Activated T-cell treated with anti-CD3 and anti-CD28 coated beads, Interleukin-2, amount 50 U/mL, for 24 hours (primary cell): ENCODE results near the gene SLC12A1.

Experiments used
- DNase-seq: peaks from one replicate; pipeline ENCODE4 v3.0.0-alpha.2; 2020
- H3K27ac Mint-ChIP-seq: 2 replicates; pipeline ENCODE4 v1.8.0; 2020; ENCODE audit warnings: mild to moderate bottlenecking, mixed read lengths
- H3K27me3 Mint-ChIP-seq: 2 replicates; pipeline ENCODE4 v1.8.0; 2020; ENCODE audit warnings: mixed read lengths
- H3K36me3 Mint-ChIP-seq: 2 replicates; pipeline ENCODE4 v1.8.0; 2020; ENCODE audit warnings: low read depth, mixed read lengths
- H3K4me1 Mint-ChIP-seq: 2 replicates; pipeline ENCODE4 v1.8.0; 2020; ENCODE audit warnings: low read depth, mixed read lengths
- H3K4me3 Mint-ChIP-seq: 2 replicates; pipeline ENCODE4 v1.8.0; 2020; ENCODE audit warnings: mild to moderate bottlenecking, moderate library complexity, mixed read lengths
- H3K9me3 Mint-ChIP-seq: 2 replicates; pipeline ENCODE4 v1.8.0; 2020; ENCODE audit warnings: mixed read lengths

The SLC12A1 gene

GRCh38 chr15:48202068-48202467 is 4.0 kb upstream of the SLC12A1 start:
- no peak overlapping the region for H3K4me3 Mint-ChIP-seq
- no peaks in the 10 kb centered on the region for H3K36me3 Mint-ChIP-seq
- H3K4me1 Mint-ChIP-seq: no peaks in the 10 kb centered on the region
- no peak overlapping the region for H3K27ac Mint-ChIP-seq
- peaks cover 37% of the 10 kb centered on the region for H3K27me3 Mint-ChIP-seq
- DNase-seq: no peak
- no peaks in the 10 kb centered on the region for H3K9me3 Mint-ChIP-seq

- Mint-ChIP-seq H3K4me1 (no peaks in the 10 kb centered on the region), H3K27ac (no peak overlapping the region), H3K9me3 (no peaks in the 10 kb centered on the region), H3K36me3 (no peaks in the 10 kb centered on the region), H3K4me3 (no peak overlapping the region), H3K27me3 (peaks cover 8% of the 10 kb centered on the region)
- no peak for DNase-seq
These were observed 15.2 kb downstream of the SLC12A1 start for GRCh38 chr15:48221261-48221660.

GRCh38 chr15:48221885-48222284 is 15.8 kb downstream of the SLC12A1 start:
- no peak overlapping the region for H3K27ac Mint-ChIP-seq
- no peak for DNase-seq
- H3K9me3 Mint-ChIP-seq: no peaks in the 10 kb centered on the region
- peaks cover 8% of the 10 kb centered on the region for H3K27me3 Mint-ChIP-seq
- H3K4me1 Mint-ChIP-seq: no peaks in the 10 kb centered on the region
- no peaks in the 10 kb centered on the region for H3K36me3 Mint-ChIP-seq
- H3K4me3 Mint-ChIP-seq: no peak overlapping the region

- Mint-ChIP-seq H3K27me3 (peaks cover 8% of the 10 kb centered on the region), H3K36me3 (no peaks in the 10 kb centered on the region), H3K4me3 (no peak overlapping the region), H3K27ac (no peak overlapping the region), H3K4me1 (no peaks in the 10 kb centered on the region), H3K9me3 (no peaks in the 10 kb centered on the region)
- no peak for DNase-seq
These were observed 16.5 kb downstream of the SLC12A1 start for GRCh38 chr15:48222627-48223026.

GRCh38 chr15:48225771-48226170 is 19.7 kb downstream of the SLC12A1 start:
- Mint-ChIP-seq H3K4me1 (no peaks in the 10 kb centered on the region), H3K27ac (no peak overlapping the region), H3K36me3 (no peaks in the 10 kb centered on the region), H3K27me3 (peaks cover 11% of the 10 kb centered on the region), H3K9me3 (no peaks in the 10 kb centered on the region), H3K4me3 (no peak overlapping the region)
- no peak for DNase-seq

- Mint-ChIP-seq H3K27ac (no peak overlapping the region), H3K36me3 (no peaks in the 10 kb centered on the region), H3K4me3 (no peak overlapping the region), H3K4me1 (no peaks in the 10 kb centered on the region), H3K9me3 (no peaks in the 10 kb centered on the region), H3K27me3 (peaks cover 5% of the 10 kb centered on the region)
- no peak for DNase-seq
These were observed 24.4 kb downstream of the SLC12A1 start for GRCh38 chr15:48230498-48230897.

GRCh38 chr15:48233246-48233645 is 27.1 kb downstream of the SLC12A1 start:
- peaks cover 2% of the 10 kb centered on the region for H3K27me3 Mint-ChIP-seq
- no peaks in the 10 kb centered on the region for H3K9me3 Mint-ChIP-seq
- no peak overlapping the region for H3K4me3 Mint-ChIP-seq
- no peaks in the 10 kb centered on the region for H3K4me1 Mint-ChIP-seq
- no peak for DNase-seq
- H3K36me3 Mint-ChIP-seq: no peaks in the 10 kb centered on the region
- H3K27ac Mint-ChIP-seq: no peak overlapping the region

GRCh38 chr15:48239334-48239733 is 33.2 kb downstream of the SLC12A1 start:
- H3K9me3 Mint-ChIP-seq: no peaks in the 10 kb centered on the region
- H3K4me1 Mint-ChIP-seq: no peaks in the 10 kb centered on the region
- peaks cover 2% of the 10 kb centered on the region for H3K27me3 Mint-ChIP-seq
- no peaks in the 10 kb centered on the region for H3K36me3 Mint-ChIP-seq
- no peak overlapping the region for H3K4me3 Mint-ChIP-seq
- no peak for DNase-seq
- H3K27ac Mint-ChIP-seq: no peak overlapping the region

GRCh38 chr15:48242015-48242414 is 35.9 kb downstream of the SLC12A1 start:
- Mint-ChIP-seq H3K9me3 (no peaks in the 10 kb centered on the region), H3K27ac (no peak overlapping the region), H3K4me1 (no peaks in the 10 kb centered on the region), H3K36me3 (no peaks in the 10 kb centered on the region), H3K27me3 (peaks cover 5% of the 10 kb centered on the region), H3K4me3 (no peak overlapping the region)
- no peak for DNase-seq

- no peaks in the 10 kb centered on the region for H3K9me3 Mint-ChIP-seq
- no peak for DNase-seq
- H3K4me1 Mint-ChIP-seq: no peaks in the 10 kb centered on the region
- H3K27me3 Mint-ChIP-seq: peaks cover 5% of the 10 kb centered on the region
- no peak overlapping the region for H3K4me3 Mint-ChIP-seq
- no peaks in the 10 kb centered on the region for H3K36me3 Mint-ChIP-seq
- no peak overlapping the region for H3K27ac Mint-ChIP-seq
These were observed 36.4 kb downstream of the SLC12A1 start for GRCh38 chr15:48242535-48242934.

GRCh38 chr15:48244921-48245320 is 38.8 kb downstream of the SLC12A1 start:
- Mint-ChIP-seq H3K4me1 (no peaks in the 10 kb centered on the region), H3K36me3 (no peaks in the 10 kb centered on the region), H3K27ac (no peak overlapping the region), H3K4me3 (no peak overlapping the region), H3K27me3 (peaks cover 12% of the 10 kb centered on the region), H3K9me3 (no peaks in the 10 kb centered on the region)
- DNase-seq: no peak

GRCh38 chr15:48248414-48248813 is 42.3 kb downstream of the SLC12A1 start:
- Mint-ChIP-seq H3K36me3 (no peaks in the 10 kb centered on the region), H3K4me3 (no peak overlapping the region), H3K4me1 (no peaks in the 10 kb centered on the region), H3K27ac (no peak overlapping the region), H3K9me3 (no peaks in the 10 kb centered on the region), H3K27me3 (peaks cover 21% of the 10 kb centered on the region)
- no peak for DNase-seq

GRCh38 chr15:48250640-48251076 is 44.6 kb downstream of the SLC12A1 start:
- DNase-seq: no peak
- H3K27me3 Mint-ChIP-seq: peaks cover 17% of the 10 kb centered on the region
- no peaks in the 10 kb centered on the region for H3K9me3 Mint-ChIP-seq
- H3K4me1 Mint-ChIP-seq: no peaks in the 10 kb centered on the region
- H3K27ac Mint-ChIP-seq: no peak overlapping the region
- H3K36me3 Mint-ChIP-seq: no peaks in the 10 kb centered on the region
- H3K4me3 Mint-ChIP-seq: no peak overlapping the region

GRCh38 chr15:48253172-48253571 is 47.1 kb downstream of the SLC12A1 start:
- H3K9me3 Mint-ChIP-seq: no peaks in the 10 kb centered on the region
- peaks cover 17% of the 10 kb centered on the region for H3K27me3 Mint-ChIP-seq
- no peak for DNase-seq
- H3K27ac Mint-ChIP-seq: no peak overlapping the region
- no peaks in the 10 kb centered on the region for H3K4me1 Mint-ChIP-seq
- no peaks in the 10 kb centered on the region for H3K36me3 Mint-ChIP-seq
- H3K4me3 Mint-ChIP-seq: no peak overlapping the region

- no peak for DNase-seq
- no peak overlapping the region for H3K4me3 Mint-ChIP-seq
- no peaks in the 10 kb centered on the region for H3K9me3 Mint-ChIP-seq
These were observed 59.0 kb downstream of the SLC12A1 start for GRCh38 chr15:48265135-48265534.

GRCh38 chr15:48266024-48266689 is 60.1 kb downstream of the SLC12A1 start:
- Mint-ChIP-seq H3K4me3 (no peak overlapping the region), H3K4me1 (peaks cover 2% of the 10 kb centered on the region), H3K27ac (no peak overlapping the region), H3K27me3 (peaks cover 11% of the 10 kb centered on the region), H3K9me3 (no peaks in the 10 kb centered on the region), H3K36me3 (no peaks in the 10 kb centered on the region)
- DNase-seq: no peak

More at GRCh38 chr15:48265135-48265534, 59.0 kb downstream of the SLC12A1 start:
- H3K27me3 Mint-ChIP-seq: peaks cover 11% of the 10 kb centered on the region
- H3K36me3 Mint-ChIP-seq: no peaks in the 10 kb centered on the region
- no peak overlapping the region for H3K27ac Mint-ChIP-seq
- H3K4me1 Mint-ChIP-seq: peaks cover 2% of the 10 kb centered on the region
